NB4 (cell line): ENCODE results near the gene ADAMTSL3.

ENCODE experiments used
- CTCF ChIP-seq: IDR thresholded peaks from one replicate; pipeline ENCODE4 v1.5.1; 2012; ENCODE audit warnings: low read depth, low read length
- MAX ChIP-seq: IDR thresholded peaks from 2 replicates; pipeline ENCODE4 v1.6.1; 2011; ENCODE audit warnings: low read depth, low read length
- MYC ChIP-seq: IDR thresholded peaks from 2 replicates; pipeline ENCODE4 v1.6.1; 2011; ENCODE audit warnings: low read depth, low read length
- POLR2A ChIP-seq: IDR thresholded peaks from 2 replicates; pipeline ENCODE4 v1.6.1; 2011; ENCODE audit warnings: mild to moderate bottlenecking; ENCODE audit not compliant: insufficient read length; ENCODE audit errors: extremely low read depth

GRCh38 chr15:83935774-83936173 is 281.9 kb downstream of the ADAMTSL3 start:
- no peak for TF ChIP-seq POLR2A
- TF ChIP-seq MAX: no peak
- TF ChIP-seq CTCF: no peak
- TF ChIP-seq MYC: no peak
